ENCODE results near the gene OPA1. TPM values are rescaled to one million over a fixed set of nuclear protein-coding genes. Genes with fewer than 3 reads are reported as not detected.

Gene OPA1, protein sequence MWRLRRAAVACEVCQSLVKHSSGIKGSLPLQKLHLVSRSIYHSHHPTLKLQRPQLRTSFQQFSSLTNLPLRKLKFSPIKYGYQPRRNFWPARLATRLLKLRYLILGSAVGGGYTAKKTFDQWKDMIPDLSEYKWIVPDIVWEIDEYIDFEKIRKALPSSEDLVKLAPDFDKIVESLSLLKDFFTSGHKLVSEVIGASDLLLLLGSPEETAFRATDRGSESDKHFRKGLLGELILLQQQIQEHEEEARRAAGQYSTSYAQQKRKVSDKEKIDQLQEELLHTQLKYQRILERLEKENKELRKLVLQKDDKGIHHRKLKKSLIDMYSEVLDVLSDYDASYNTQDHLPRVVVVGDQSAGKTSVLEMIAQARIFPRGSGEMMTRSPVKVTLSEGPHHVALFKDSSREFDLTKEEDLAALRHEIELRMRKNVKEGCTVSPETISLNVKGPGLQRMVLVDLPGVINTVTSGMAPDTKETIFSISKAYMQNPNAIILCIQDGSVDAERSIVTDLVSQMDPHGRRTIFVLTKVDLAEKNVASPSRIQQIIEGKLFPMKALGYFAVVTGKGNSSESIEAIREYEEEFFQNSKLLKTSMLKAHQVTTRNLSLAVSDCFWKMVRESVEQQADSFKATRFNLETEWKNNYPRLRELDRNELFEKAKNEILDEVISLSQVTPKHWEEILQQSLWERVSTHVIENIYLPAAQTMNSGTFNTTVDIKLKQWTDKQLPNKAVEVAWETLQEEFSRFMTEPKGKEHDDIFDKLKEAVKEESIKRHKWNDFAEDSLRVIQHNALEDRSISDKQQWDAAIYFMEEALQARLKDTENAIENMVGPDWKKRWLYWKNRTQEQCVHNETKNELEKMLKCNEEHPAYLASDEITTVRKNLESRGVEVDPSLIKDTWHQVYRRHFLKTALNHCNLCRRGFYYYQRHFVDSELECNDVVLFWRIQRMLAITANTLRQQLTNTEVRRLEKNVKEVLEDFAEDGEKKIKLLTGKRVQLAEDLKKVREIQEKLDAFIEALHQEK
- 10 to 100 TPM; 85.2 to 94.0 TPM for total RNA-seq

DNA sequence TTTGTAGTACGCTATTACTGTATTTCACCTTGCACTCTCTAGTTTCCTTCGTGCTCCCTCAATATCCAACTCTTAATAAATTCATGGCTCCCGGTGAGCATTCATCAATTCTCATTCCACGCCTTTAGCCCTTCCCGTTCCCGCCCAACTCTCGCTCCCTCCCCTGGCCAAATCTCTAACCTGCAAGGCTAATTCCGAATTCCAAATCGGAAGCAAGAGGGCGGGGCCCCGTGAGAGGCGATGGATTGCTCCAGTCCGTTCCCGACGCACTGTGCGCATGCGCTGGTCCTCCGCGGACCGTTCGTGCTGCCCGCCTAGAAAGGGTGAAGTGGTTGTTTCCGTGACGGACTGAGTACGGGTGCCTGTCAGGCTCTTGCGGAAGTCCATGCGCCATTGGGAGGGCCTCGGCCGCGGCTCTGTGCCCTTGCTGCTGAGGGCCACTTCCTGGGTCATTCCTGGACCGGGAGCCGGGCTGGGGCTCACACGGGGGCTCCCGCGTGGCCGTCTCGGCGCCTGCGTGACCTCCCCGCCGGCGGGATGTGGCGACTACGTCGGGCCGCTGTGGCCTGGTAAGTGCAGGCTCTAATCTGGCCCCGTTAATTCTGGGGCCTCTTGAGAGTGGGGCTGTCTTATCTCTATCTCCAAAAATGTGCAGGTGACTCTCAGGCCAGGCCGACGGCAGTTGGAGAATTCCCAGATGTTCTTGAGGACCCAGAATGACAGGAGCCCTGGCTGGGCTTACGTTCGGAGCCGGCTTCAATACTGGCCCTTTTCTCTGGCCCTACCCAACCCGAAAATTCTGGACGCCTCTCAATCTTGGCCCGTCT, at the start of gene OPA1:
Gene OPA1, plus strand, starts transcription at position 368 of the 827 bp plus-strand sequence. Its CDS starts 170 bp downstream, at position 538.
- ChIA-PET CTCF (interaction anchor here (1.3 kb wide), 1 partner anchor 20 kb away, joined by 3 read pairs; no protein-coding TSS in a partner anchor), POLR2A (no interaction called here)

- ChIA-PET POLR2A (no interaction called here), CTCF (no interaction called here)
These were observed 48.7 kb upstream of the OPA1 start for GRCh38 chr3:193544289-193544688.

DNA sequence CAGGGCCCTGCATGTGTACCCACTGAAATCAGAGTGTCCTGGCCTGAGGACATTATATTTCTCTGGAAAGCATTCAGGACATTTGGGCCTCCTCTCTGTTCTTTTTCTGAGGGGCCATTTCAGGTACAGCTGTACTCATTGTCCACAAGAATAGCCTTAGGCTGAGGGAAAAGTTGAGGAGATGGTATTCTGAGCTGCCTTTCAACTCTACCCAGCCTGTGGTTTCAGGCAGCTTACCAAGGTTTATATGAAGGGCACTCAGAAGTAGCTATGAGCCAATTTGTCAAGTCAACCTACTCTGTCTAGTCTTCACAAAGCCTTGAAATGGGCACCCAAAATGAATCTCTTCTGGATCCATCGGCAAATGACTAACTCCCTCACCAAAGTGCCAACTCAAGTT, 47.7 kb upstream of the OPA1 start:
- ChIA-PET POLR2A (no interaction called here), CTCF (no interaction called here)

DNA sequence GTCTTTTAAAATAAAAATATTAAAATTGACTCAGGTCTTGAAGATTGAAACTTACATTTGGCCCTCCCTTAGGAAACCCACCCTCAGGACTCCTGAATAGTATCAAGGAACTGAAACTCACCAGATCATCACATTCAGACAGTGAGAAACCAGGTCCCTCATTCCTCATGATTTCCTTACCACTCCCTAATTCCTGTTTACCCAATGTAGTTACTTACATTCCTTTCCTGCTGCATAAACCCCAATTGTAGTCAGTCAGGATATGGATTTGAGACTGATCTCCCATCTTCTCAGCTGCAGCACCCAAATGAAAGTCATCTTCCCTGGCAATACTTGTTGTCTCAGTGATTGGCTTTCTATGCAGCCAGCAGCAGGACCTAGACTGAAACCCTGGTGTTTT, 46.9 kb upstream of the OPA1 start:
- POLR2A ChIA-PET: no interaction called here

GRCh38 chr3:193548406-193548805, 44.6 kb upstream of the OPA1 start:
- POLR2A ChIA-PET: no interaction called here
- CTCF ChIA-PET: no interaction called here

More for the DNA sequence above, 46.9 kb upstream of the OPA1 start:
- CTCF ChIA-PET: no interaction called here

- ChIA-PET CTCF (no interaction called here), POLR2A (no interaction called here)
These were observed 40.1 kb upstream of the OPA1 start for GRCh38 chr3:193552923-193553322.

DNA sequence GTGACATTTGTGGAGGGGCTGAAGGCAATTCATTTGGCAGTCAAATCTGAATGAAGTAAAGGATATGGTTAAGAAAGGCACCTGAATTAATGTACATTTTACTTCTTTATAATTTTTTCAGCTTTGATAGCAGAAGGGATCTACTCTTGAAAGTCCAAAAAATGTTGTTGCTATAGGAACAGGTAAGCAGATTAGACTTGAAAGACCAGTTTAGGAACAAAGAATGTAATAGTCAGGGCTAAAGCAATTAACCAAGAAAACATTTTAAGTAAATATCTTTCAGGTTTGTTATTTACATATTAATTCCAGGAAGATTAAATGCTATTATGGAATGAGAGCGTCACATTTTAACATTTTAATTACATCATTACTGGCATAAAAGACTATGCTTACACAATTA, 39.4 kb upstream of the OPA1 start:
- POLR2A ChIA-PET: no interaction called here
- CTCF ChIA-PET: no interaction called here

DNA sequence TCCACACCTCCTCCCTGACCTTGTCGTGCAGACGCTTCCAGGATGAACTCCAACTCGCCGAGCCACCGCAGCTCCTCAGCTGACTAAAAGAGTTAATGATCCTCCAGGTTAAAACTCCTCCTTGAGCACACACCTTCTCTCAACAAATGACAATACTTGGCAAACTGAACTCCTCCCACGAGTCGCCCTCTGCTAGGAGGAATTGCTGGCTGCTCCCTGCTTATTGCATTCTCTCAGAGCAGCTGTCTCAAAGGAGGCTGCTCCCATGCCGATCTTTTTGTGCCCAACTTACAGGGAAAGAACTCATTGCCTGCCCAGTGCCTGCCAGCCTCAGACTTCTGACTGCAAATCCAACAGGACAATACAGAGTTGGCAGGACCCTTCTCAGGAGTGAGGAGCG, 38.2 kb upstream of the OPA1 start, which contains the start of gene ATP13A4:
Gene ATP13A4, minus strand, starts transcription at position 85 of the 400 bp plus-strand sequence. CDS start 96 bp downstream, outside the sequence.
- ChIA-PET CTCF (no interaction called here), POLR2A (no interaction called here)

GRCh38 chr3:193556841-193557240, 36.2 kb upstream of the OPA1 start:
- POLR2A ChIA-PET: no interaction called here

GRCh38 chr3:193559100-193559499, 33.9 kb upstream of the OPA1 start:
- CTCF ChIA-PET: no interaction called here
- POLR2A ChIA-PET: no interaction called here

More at GRCh38 chr3:193556841-193557240, 36.2 kb upstream of the OPA1 start:
- CTCF ChIA-PET: no interaction called here

DNA sequence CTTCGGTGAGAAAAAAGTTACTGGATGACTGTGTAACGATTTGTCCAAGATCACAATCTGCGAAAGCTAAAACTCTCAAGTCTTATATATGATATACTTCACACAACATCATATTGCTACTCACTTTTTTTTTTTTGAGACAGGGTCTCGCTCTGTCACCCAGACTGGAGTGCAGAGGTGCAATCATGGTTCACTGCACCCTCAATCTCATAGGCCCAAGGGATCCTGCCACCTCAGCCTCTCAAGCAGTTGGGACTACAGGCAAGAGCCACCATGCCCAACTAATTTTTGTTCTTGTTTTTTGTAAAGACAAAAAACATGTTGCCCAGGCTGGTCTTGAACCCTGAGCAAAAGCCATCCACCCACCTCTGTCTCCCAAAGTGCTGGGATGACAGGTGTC, 32.9 kb upstream of the OPA1 start:
- POLR2A ChIA-PET: no interaction called here
- CTCF ChIA-PET: no interaction called here

GRCh38 chr3:193560870-193561269, 32.1 kb upstream of the OPA1 start:
- CTCF ChIA-PET: no interaction called here
- POLR2A ChIA-PET: no interaction called here

GRCh38 chr3:193563426-193563825, 29.6 kb upstream of the OPA1 start:
- CTCF ChIA-PET: no interaction called here
- POLR2A ChIA-PET: no interaction called here

DNA sequence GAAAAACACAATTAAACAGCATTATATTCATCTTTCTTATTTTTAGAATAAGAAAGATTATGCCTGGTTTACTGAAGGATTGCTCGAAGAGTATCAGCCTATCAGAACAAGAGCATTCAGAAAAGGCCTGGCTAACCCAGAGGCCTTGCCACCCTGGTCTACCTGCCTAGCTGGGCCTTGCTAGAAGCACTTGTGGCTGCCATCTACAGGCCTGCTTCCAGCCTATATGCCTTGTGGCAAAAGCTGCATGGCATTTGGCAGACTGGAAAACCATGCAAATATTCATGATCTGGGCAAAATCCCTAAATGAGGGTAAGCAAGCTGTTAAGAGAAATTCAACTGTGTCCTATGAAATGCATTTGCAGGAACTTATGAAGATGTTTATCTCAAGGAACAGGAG, 29.0 kb upstream of the OPA1 start:
- ChIA-PET CTCF (no interaction called here), POLR2A (no interaction called here)

GRCh38 chr3:193569119-193569518, 23.9 kb upstream of the OPA1 start:
- POLR2A ChIA-PET: no interaction called here

DNA sequence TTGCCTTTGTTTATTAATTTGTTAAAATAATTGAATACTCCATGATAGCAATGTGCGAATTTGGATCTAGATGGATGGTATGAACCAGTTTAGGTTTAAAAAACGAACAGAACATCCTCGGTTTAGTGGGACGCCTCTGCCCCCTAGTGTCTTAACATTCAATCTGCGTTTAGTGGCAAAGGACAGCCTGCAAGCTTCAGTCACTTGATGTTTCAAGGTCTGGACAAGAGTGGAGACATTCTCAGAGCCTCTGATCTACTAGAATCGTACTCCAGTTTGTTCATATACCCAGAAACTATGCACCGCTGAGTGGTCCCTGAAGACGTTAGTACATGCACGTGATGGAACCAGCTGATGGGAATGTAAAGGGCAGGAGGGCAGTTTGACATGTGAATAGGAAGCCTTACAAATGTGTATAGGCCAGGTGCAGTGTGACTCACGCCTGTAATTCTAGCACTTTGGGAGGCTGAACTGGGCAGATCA, 20.5 kb upstream of the OPA1 start:
- ChIA-PET CTCF (interaction anchor here (0.7 to 0.8 kb wide), 2 partner anchors 16 to 21 kb away, joined by 3 read pairs; no protein-coding TSS in a partner anchor), POLR2A (no interaction called here)

More at GRCh38 chr3:193569119-193569518, 23.9 kb upstream of the OPA1 start:
- CTCF ChIA-PET: no interaction called here

GRCh38 chr3:193573403-193574191, 19.4 kb upstream of the OPA1 start:
- ChIA-PET POLR2A (no interaction called here), CTCF (no interaction called here)

DNA sequence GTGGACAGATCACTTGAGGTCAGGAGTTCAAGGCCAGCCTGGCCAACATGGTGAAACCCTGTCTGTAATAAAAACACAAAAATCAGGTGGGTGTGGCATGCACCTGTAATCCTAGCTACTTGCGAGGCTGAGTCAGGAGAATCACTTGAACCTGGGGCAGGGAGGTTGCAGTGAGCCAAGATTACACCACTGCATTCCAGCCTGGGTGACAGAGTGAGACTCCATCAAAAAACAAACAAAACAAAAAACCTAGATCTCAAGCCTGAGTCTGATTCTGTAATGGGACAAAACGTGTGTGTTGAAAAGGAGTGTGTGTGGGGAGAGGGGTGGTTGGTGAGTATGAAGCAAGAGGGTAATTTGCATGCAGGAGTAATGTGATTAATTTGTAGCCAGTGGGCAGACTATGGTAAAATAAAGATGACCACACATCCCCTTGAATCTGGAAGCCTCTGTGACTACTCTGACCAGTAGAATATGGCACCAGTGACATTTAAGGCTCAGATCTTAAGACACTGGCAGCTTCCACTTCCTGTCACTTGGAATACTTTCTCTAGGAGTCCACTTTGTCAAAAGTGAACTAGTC, 18.4 kb upstream of the OPA1 start:
- CTCF ChIA-PET: no interaction called here
- POLR2A ChIA-PET: no interaction called here

GRCh38 chr3:193585530-193585929, 7.5 kb upstream of the OPA1 start:
- POLR2A ChIA-PET: no interaction called here
- CTCF ChIA-PET: no interaction called here
